IPS-18c (cell line): Measurements from ENCODE around the gene KIF2A.

Experiments
- H3K4me3 ChIP-seq: 2 replicates; pipeline ENCODE4 v1.7.0; 2013; ENCODE audit warnings: low read depth, mild to moderate bottlenecking, low read length, moderate library complexity; ENCODE audit not compliant: insufficient read depth
- H3K9me3 ChIP-seq: one replicate; pipeline ENCODE4 v1.6.1; 2013; ENCODE audit warnings: mild to moderate bottlenecking, low read length, moderate library complexity; ENCODE audit not compliant: control insufficient read depth, insufficient read depth

The KIF2A gene

DNA sequence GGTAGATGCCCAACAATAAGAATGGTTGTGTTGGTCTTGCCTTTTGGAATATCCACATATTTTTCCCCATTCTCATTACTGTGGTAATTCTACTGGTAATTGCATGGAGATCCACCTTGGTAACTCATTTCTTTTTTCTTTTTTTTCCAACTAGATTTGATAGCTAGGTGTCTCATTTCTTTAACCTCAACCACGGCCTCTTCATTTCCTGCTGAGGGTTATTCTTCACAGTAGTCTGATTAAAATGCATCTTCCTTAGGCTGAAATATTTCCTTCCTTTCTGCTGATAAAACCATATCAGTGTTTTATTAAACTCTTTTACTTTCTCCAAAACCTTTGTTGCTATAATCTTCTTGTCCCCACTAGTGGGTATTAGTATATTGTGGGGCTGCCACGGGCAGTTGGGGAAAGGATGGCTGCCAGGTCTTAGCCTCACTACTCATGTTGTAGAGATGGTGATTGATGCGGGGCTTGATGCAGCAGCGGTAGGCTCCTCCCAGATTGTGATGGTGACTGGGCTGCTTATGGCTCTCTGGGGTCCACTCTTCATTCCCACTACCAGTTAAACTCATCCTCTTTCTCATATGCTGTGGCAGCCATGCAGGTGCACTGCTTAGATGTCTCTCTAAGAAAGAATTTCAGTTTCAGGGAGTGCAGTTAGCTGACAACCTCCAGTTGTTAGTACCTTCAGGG lies 35.9 kb downstream of the KIF2A start:
- H3K9me3 ChIP-seq, result no peaks in the 10 kb centered on the region
- H3K4me3 ChIP-seq, result no peak overlapping the region

DNA sequence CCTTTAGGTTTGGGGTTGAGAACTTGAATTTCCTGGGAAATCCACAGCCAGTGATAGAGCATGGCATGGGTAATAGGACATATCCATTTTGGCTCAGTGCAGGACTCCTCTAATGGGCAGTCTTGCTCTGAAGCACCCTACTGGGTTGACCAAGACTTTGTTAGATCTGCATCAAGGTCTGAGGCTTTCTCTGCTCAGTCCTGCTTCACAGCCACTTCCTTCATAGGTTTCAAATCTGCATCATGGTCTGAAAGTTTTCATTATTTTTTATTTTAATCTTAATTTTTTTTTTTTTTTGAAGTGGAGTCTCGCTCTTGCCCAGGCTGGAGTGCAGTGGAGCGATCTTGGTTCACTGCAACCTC lies 36.5 kb downstream of the KIF2A start:
- Histone ChIP-seq H3K4me3 (no peak overlapping the region), H3K9me3 (no peaks in the 10 kb centered on the region)

DNA sequence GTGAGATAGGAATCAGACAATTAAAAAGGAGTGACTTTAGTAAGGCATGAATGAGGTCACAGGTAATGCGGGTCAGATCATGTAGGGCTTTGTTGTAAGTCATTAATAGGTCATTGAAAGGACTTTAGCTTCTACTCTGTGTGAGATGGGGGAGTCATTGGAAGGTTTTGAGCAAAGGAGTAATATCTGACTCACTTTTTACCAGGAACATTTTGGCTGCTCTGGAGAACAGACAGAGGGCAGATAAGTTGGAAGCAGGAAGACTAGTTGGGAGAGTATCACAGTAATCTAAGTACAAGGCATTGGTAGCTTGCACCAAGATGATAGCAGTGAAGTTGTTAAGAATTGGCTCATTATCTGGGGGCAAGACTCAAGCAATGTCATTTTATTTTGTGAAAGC lies 37.4 kb downstream of the KIF2A start:
- Histone ChIP-seq H3K4me3 (no peak overlapping the region), H3K9me3 (no peaks in the 10 kb centered on the region)

GRCh38 chr5:62346748-62347147 lies 40.7 kb downstream of the KIF2A start:
- H3K4me3 ChIP-seq, result no peak overlapping the region
- no peaks in the 10 kb centered on the region for H3K9me3 ChIP-seq

- Histone ChIP-seq H3K9me3 (no peaks in the 10 kb centered on the region), H3K4me3 (no peak overlapping the region)
Measured at GRCh38 chr5:62347928-62348327, 41.9 kb downstream of the KIF2A start.

DNA sequence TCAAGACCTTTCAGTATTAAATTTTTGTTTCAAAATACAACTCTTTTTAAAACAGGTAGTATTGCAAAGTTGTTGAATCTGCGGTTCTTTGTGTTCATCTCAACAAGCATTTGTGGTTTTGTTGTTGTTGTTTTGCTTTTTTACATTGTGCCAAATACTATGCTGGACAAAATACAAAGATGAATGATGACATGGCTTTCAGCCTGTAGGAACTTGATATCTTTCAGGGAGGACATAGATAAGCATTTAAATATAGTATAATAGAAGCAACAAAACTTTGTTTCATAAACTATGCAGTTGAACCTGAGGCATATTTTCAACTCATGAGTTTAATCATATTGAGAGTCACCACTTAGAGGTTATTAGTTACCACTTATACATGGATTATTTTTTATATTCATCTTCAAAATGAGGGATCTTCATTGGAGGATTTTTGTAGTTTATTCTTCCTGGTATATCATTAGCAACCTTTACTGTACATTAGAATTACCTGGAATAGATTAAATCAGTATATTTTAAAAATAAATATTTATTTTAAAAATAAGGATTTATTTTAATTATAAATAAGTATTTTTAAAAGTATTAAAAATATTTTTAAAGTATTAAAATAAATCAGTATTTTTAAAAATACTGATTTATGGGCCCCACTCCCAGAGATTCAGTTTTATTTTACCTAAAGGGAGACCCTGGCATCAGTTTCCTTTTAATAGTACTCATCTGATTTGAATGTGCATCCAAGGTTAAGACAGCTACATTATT lies 42.9 kb downstream of the KIF2A start:
- no peak overlapping the region for H3K4me3 ChIP-seq
- H3K9me3 ChIP-seq, result no peaks in the 10 kb centered on the region

GRCh38 chr5:62354028-62354874 lies 48.2 kb downstream of the KIF2A start:
- no peak overlapping the region for H3K4me3 ChIP-seq
- no peaks in the 10 kb centered on the region for H3K9me3 ChIP-seq

GRCh38 chr5:62362701-62363100 lies 56.7 kb downstream of the KIF2A start:
- Histone ChIP-seq H3K9me3 (no peaks in the 10 kb centered on the region), H3K4me3 (no peak overlapping the region)

DNA sequence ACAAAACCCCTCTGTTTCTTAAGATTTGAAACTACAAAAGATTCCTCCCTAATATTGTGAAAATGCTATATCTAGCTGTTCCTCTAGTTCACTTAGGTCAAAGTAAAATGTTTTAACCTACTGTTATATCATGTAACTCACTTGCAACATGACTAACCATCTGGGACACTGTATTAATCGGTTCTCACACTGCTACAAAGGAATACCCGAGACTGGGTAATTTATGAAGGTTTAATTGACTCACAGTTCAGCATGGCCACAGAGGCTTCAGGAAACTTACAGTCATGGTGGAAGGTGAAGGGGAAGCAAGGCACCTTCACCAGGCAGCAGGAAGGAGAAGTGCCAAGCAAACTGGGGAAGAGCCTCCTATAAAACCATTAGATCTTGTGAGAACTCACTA lies 63.0 kb downstream of the KIF2A start:
- Histone ChIP-seq H3K9me3 (no peaks in the 10 kb centered on the region), H3K4me3 (no peak overlapping the region)

- no peak overlapping the region for H3K4me3 ChIP-seq
- H3K9me3 ChIP-seq, result no peaks in the 10 kb centered on the region
Measured at GRCh38 chr5:62371409-62371808, 65.4 kb downstream of the KIF2A start.

GRCh38 chr5:62372600-62372999 lies 66.6 kb downstream of the KIF2A start:
- Histone ChIP-seq H3K9me3 (no peaks in the 10 kb centered on the region), H3K4me3 (no peak overlapping the region)

GRCh38 chr5:62373382-62373781 lies 67.4 kb downstream of the KIF2A start:
- no peak overlapping the region for H3K4me3 ChIP-seq
- no peaks in the 10 kb centered on the region for H3K9me3 ChIP-seq

DNA sequence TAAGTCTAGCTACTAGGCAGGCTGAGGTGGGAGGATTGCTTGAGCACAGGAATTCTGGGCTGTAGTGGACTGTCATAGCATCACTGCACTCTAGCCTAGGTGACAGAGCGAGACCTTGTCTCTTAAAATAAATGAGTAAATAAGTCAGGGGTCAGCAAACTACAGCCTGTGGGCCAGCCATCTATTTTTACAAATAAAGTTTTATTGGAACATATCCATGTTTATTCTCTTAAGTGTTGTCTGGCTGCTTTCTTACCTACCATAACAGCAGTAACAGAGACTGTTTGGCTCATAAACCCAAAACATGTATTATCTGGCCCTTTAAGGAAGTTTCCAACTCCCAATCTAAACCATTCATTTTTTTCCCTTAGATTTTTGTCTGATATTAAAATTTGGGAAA lies 68.1 kb downstream of the KIF2A start:
- Histone ChIP-seq H3K4me3 (no peak overlapping the region), H3K9me3 (no peaks in the 10 kb centered on the region)

GRCh38 chr5:62375627-62376026 lies 69.6 kb downstream of the KIF2A start:
- H3K4me3 ChIP-seq, result no peak overlapping the region
- H3K9me3 ChIP-seq, result no peaks in the 10 kb centered on the region

DNA sequence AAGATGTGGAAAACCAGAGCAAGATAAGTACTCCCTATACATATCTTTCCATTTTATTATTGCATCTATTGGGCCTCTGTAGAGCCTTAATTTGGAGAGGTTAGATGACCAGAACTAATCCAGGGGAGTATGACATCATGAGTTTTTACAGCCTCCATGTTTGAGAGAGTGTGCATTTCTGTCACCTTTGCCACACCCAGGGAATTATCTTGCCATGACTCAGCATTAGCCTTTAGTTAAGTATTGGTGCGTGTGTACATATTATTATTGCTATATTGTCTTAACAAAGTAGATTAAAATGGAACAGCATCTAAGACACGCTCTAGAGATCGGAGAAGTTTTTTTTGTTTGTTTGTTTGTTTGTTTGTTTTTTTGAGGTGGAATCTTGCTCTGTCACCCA lies 70.1 kb downstream of the KIF2A start:
- H3K9me3 ChIP-seq, result no peaks in the 10 kb centered on the region
- H3K4me3 ChIP-seq, result no peak overlapping the region

DNA sequence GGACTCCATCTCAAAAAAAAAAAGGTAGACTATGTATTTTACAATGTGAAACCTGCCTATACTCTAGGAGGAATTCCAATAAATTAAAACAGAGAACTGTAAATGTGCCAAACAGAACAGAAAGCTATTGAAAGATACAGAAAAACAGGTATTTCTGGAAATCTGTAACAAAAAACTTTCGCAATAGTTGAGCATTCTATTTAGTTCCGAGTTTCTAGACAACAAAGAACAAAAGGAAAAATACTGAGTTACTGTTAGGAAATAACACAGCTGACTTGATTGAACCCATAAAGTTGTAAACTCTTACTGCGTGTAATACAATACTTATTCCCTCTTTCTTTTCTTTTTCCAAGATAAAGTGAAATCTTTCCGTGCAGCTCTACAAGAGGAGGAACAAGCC lies 79.1 kb downstream of the KIF2A start:
- Histone ChIP-seq H3K9me3 (no peaks in the 10 kb centered on the region), H3K4me3 (no peak overlapping the region)

DNA sequence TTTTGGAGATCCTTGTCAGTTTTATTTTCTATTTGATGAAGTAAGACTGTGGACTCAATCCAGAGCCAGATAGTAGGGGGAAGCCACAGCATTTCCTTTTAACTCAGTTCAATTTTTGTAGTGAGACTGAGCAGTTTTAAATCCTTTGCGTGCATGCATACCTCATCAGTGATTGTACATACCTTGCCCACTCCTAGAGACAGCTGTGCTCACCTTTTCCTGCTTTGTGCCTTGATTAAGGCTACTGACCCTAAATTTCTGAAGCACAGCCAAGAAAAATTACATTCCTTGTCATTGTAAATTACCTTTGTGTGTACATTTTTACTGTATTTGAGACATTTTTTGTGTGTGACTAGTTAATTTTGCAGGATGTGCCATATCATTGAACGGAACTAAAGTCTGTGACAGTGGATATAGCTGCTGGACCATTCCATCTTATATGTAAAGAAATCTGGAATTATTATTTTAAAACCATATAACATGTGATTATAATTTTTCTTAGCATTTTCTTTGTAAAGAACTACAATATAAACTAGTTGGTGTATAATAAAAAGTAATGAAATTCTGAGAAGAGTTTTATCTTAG lies 79.9 kb downstream of the KIF2A start:
- Histone ChIP-seq H3K9me3 (no peaks in the 10 kb centered on the region), H3K4me3 (no peak overlapping the region)

GRCh38 chr5:62386824-62387223 lies 80.8 kb downstream of the KIF2A start:
- Histone ChIP-seq H3K4me3 (no peak overlapping the region), H3K9me3 (no peaks in the 10 kb centered on the region)
